Activated CD4-positive, alpha-beta memory T cell treated with anti-CD3 and anti-CD28 coated beads for 36 hours (primary cell): ENCODE data around the gene NUAK1. TPM values are rescaled to one million over a fixed set of nuclear protein-coding genes. Genes with fewer than 3 reads are reported as not detected.
A peak's percentile ranks its signal among the peaks of the same experiment; 100 is the strongest.

ENCODE experiments used
- CTCF ChIA-PET: fragments of 350-600 bp; sonication (Branson Sonifier 250); formaldehyde crosslinking; loops from one replicate; lab custom pipeline; 2021; ENCODE audit warnings: antibody characterized with exemption, inconsistent platforms; lab: Charles Lee
- POLR2A ChIA-PET: fragments of 350-600 bp; sonication (Branson Sonifier 250); formaldehyde crosslinking; loops from one replicate; lab custom pipeline; 2021; ENCODE audit warnings: antibody characterized with exemption; lab: Charles Lee
- DNase-seq: peaks from one replicate; pipeline ENCODE4 v3.0.0-alpha.2; 2020
- H3K27ac Mint-ChIP-seq: one replicate; pipeline ENCODE4 v1.8.0; 2021; ENCODE audit warnings: mixed read lengths
- H3K27me3 Mint-ChIP-seq: one replicate; pipeline ENCODE4 v1.8.0; 2021; ENCODE audit warnings: mixed read lengths
- H3K36me3 Mint-ChIP-seq: one replicate; pipeline ENCODE4 v1.8.0; 2021; ENCODE audit warnings: mixed read lengths
- H3K4me1 Mint-ChIP-seq: one replicate; pipeline ENCODE4 v1.8.0; 2021; ENCODE audit warnings: low read depth, mixed read lengths
- H3K4me3 Mint-ChIP-seq: one replicate; pipeline ENCODE4 v1.8.0; 2021; ENCODE audit warnings: mild to moderate bottlenecking, mixed read lengths
- H3K9me3 Mint-ChIP-seq: one replicate; pipeline ENCODE4 v1.8.0; 2021; ENCODE audit warnings: mixed read lengths
- intact Hi-C: fragments of 100-400 bp; cut with micrococcal nuclease; formaldehyde crosslinking; loops from one replicate; pipeline ENCODE4 v1.15.1; 2023
- total RNA-seq, 2 experiments: library from RNA; stranded (reverse); gene quantifications; one replicate each; pipeline ENCODE4 v1.2.3, GENCODE V29; 2021

NUAK1 gene
- total RNA-seq, 2 experiments from 2014 or later: 0.05 TPM; not detected in 1

DNA sequence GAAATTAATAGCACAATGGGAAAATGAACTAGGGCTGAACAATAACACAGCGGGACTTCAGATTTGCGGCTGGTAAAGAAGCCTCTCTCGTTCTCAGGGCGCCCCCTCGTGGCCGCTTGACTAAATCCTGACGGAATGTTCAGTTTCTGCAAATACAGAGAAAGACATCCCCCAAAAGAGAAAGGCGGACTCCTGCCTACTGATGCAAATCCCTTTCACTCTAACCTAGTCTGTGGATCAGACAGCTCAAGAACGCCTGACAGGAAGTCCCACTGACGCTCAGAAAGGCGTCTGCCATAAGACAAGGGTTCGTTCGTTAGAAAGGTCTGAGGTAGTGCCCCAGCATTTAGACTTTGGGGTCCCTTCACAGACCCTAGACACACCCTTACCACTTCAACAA lies 2.5 kb downstream of the NUAK1 start:
- peak; percentile 81 for DNase-seq
- POLR2A ChIA-PET: no interaction called here
- Mint-ChIP-seq H3K36me3 (no peaks in the 10 kb centered on the region), H3K27ac (no peak overlapping the region), H3K27me3 (peaks cover 61% of the 10 kb centered on the region), H3K4me1 (peaks cover 13% of the 10 kb centered on the region), H3K4me3 (no peak overlapping the region), H3K9me3 (no peaks in the 10 kb centered on the region)
- intact Hi-C loops: loop anchor here (1.0 to 5.0 kb wide), 3 partner anchors 86 to 716 kb away; no protein-coding TSS in a partner anchor
- CTCF ChIA-PET: interaction anchor here (0.6 to 5.1 kb wide), 20 partner anchors 8 to 720 kb away, joined by 3 to 80 read pairs (median 7); no protein-coding TSS in a partner anchor

DNA sequence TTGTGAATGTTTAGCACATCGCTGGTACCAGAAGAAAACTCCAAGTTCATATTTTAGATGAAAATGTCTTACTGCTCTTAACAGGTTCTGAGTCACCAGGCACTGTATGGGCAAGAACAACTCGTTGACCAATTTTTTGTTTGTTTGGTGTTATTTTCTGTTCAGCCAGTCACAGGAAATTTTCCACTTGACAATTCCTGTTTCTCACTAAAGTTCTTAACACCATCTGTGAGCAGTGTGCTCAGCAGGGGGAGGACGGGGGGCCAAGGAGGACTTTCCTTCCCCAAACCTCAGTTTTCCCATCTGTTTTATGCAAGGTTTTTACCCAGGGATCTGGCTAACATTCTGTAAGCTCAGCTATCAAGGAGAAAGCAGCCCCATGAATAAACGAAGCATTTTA lies 3.0 kb downstream of the NUAK1 start:
- peaks cover 61% of the 10 kb centered on the region for H3K27me3 Mint-ChIP-seq
- no peak overlapping the region for H3K27ac Mint-ChIP-seq
- no peak for DNase-seq
- ChIA-PET POLR2A (no interaction called here), CTCF (interaction anchor here (0.6 to 5.1 kb wide), 16 partner anchors 9 to 719 kb away, joined by 3 to 80 read pairs (median 7); no protein-coding TSS in a partner anchor)
- H3K9me3 Mint-ChIP-seq: no peaks in the 10 kb centered on the region
- peaks cover 13% of the 10 kb centered on the region for H3K4me1 Mint-ChIP-seq
- H3K36me3 Mint-ChIP-seq: no peaks in the 10 kb centered on the region
- H3K4me3 Mint-ChIP-seq: no peak overlapping the region
- intact Hi-C loops: loop anchor here (1.0 to 5.0 kb wide), 3 partner anchors 87 to 715 kb away; no protein-coding TSS in a partner anchor

DNA sequence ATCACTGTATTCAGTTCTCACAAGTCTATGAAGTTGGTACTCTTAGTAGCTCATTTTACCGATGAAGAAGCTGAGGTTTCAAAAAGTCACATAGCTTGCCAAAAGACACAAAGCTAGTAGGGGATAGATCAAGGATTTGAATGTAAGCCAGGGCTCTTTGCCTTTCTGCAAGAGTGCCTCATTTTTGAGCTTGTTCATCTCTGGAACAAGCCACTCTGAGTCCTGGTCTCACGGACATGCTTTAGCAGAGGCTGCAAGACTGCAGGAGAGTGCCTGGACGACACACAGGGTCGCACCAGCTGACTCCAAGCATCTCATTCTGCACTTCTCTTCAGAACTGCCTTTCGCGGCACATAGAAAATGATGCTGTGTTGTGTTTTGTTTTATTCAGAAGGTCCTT lies 3.7 kb downstream of the NUAK1 start:
- ChIA-PET CTCF (interaction anchor here (1.6 to 5.1 kb wide), 5 partner anchors 9 to 715 kb away, joined by 5 to 80 read pairs (median 17); no protein-coding TSS in a partner anchor), POLR2A (no interaction called here)
- Mint-ChIP-seq H3K36me3 (no peaks in the 10 kb centered on the region), H3K4me1 (peaks cover 10% of the 10 kb centered on the region), H3K27ac (no peak overlapping the region), H3K4me3 (no peak overlapping the region), H3K27me3 (peaks cover 54% of the 10 kb centered on the region), H3K9me3 (no peaks in the 10 kb centered on the region)
- no peak for DNase-seq
- intact Hi-C loops: loop anchor here (5.0 kb wide), 2 partner anchors 87 to 428 kb away; no protein-coding TSS in a partner anchor

- Mint-ChIP-seq H3K9me3 (no peaks in the 10 kb centered on the region), H3K27ac (no peak overlapping the region), H3K36me3 (no peaks in the 10 kb centered on the region), H3K4me3 (no peak overlapping the region), H3K27me3 (peaks cover 52% of the 10 kb centered on the region), H3K4me1 (peaks cover 10% of the 10 kb centered on the region)
- intact Hi-C loops: no loop called here
- ChIA-PET POLR2A (no interaction called here), CTCF (interaction anchor here (0.6 to 5.1 kb wide), 6 partner anchors 8 to 715 kb away, joined by 3 to 80 read pairs (median 12); no protein-coding TSS in a partner anchor)
- no peak for DNase-seq
Measured at GRCh38 chr12:106134294-106134949, 4.3 kb downstream of the NUAK1 start.

DNA sequence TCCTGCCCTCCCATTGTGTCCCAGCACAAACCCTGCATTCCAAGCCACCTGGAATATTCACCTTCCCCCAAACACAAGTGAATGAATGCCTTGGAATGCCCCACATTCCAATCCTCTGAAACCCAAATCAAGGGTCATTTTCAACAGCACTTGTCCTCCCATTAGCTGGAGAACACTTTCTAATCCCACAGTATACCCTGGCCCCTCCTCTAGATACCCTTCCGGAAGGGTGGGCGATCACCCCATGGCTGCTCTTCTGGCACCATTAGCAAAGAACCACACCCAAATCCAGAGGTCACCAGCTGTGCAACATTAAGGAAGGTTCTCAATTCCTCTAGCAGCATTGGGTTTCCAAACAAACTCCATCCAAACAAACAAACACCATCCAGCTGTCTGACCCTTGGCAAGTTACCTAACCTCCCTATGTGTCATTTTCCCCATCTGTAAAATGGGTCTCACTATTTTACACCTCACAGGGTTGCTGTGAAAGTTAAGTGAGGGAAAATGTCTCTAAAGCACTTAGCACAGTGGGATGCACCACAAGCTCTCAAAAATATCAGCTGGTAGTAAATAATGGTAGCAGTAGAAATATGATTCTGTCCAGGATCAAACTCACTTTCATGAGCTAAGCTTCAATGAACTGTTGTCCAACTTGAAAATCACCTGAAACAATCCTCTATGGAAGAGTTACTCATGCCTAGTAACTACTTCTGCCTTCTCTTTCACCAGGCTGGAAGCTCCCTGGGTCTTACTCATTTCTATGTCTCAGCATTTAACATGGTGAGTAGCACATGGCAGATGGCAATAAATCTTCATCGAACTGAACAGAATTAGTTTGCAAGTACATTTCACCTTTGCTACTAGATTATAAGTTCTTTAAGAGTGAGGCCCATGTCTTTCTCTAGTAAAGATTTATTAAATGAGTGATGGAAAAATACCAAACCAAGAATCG lies 5.3 kb downstream of the NUAK1 start:
- H3K9me3 Mint-ChIP-seq: no peaks in the 10 kb centered on the region
- H3K4me3 Mint-ChIP-seq: no peak overlapping the region
- intact Hi-C loops: no loop called here
- H3K27ac Mint-ChIP-seq: no peak overlapping the region
- H3K4me1 Mint-ChIP-seq: peaks cover 10% of the 10 kb centered on the region
- ChIA-PET POLR2A (no interaction called here), CTCF (interaction anchor here (0.6 to 5.1 kb wide), 4 partner anchors 11 to 714 kb away, joined by 3 to 80 read pairs (median 12); no protein-coding TSS in a partner anchor)
- no peaks in the 10 kb centered on the region for H3K36me3 Mint-ChIP-seq
- H3K27me3 Mint-ChIP-seq: peaks cover 52% of the 10 kb centered on the region
- no peak for DNase-seq

DNA sequence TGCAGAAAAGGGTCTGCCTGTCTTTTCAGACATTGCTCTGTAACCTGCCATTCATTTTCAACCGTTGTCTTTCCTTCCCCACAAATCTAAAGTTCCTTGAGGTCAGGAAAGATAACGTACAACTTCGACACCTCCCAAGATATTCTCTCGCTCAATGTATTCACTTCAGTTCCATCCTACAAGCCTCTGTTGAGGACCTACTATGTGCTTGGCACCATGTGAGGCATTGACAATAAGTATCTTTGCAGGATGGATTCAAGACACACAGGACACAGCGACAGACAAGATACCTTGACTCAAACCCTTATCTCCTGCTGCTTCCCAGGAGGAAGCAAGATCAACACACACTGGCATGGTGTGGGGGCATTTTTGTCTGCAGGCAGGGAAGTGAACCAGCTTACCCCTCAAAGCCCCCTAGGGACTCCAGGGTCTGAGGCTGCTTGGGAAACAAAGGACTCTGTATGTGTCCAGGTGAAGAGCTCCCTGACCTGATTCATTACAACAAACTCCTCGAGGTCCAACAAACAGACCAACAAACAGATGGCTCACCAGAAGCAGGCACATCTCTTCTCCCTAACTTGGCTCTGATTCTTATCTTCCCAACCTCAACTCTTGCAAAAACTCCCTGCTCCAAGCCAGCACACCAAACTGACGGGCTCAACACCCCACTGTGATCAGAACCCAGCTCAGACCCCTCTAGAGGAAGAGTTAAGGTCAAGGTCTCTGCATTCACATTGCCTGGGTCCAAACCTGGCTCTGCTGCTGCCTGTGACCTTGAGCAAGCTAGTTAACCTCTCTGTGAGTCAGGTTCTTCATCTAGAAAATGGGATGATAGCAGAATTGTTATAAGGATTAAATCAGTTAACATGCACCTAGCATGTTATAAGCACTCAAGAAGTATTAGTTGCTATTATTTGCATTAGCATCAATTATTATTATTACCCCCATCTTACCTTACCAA lies 6.3 kb downstream of the NUAK1 start:
- H3K4me1 Mint-ChIP-seq: peaks cover 6% of the 10 kb centered on the region
- intact Hi-C loops: no loop called here
- no peak overlapping the region for H3K27ac Mint-ChIP-seq
- H3K27me3 Mint-ChIP-seq: peaks cover 46% of the 10 kb centered on the region
- ChIA-PET CTCF (no interaction called here), POLR2A (no interaction called here)
- H3K9me3 Mint-ChIP-seq: no peaks in the 10 kb centered on the region
- no peak for DNase-seq
- no peaks in the 10 kb centered on the region for H3K36me3 Mint-ChIP-seq
- no peak overlapping the region for H3K4me3 Mint-ChIP-seq

GRCh38 chr12:106131676-106132075 lies 7.1 kb downstream of the NUAK1 start:
- Mint-ChIP-seq H3K4me1 (peaks cover 6% of the 10 kb centered on the region), H3K36me3 (no peaks in the 10 kb centered on the region), H3K9me3 (no peaks in the 10 kb centered on the region), H3K4me3 (no peak overlapping the region), H3K27ac (no peak overlapping the region), H3K27me3 (peaks cover 39% of the 10 kb centered on the region)
- no peak for DNase-seq
- intact Hi-C loops: no loop called here
- POLR2A ChIA-PET: no interaction called here
- CTCF ChIA-PET: no interaction called here

DNA sequence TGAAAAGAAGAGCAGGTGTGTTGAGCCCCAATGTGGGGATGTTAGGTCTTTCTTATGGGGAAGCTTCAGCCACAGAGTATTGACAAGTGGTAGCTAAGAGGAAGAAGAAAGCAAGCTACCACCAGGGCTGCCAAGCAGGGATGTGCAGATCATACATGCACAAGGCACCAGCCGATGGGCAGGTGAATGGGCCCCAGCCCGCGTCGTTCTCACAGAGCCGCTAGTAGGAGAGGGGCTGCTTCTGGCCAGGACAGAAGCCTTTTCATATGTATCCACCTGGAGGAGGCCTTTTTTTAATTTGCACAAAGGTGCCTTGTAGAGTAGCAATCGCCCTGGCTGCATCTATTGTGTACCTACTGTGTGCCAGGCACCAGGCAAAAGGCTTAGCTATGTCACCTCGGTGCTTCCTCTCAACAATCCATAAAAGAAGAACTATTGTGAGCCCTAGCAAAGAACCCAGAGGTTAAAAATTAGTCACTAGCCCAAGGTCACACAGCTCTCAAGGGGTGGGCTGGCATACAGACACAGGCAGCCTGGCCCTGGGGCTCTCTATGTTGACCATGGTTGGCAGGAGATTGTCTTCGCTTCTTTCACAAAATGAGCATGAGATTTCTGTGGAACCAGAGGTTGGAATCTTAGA lies 8.2 kb downstream of the NUAK1 start:
- Mint-ChIP-seq H3K36me3 (no peaks in the 10 kb centered on the region), H3K4me1 (peaks cover 1% of the 10 kb centered on the region), H3K4me3 (no peak overlapping the region), H3K27me3 (peaks cover 31% of the 10 kb centered on the region), H3K27ac (no peak overlapping the region), H3K9me3 (no peaks in the 10 kb centered on the region)
- ChIA-PET POLR2A (no interaction called here), CTCF (no interaction called here)
- DNase-seq: no peak
- intact Hi-C loops: no loop called here

GRCh38 chr12:106128585-106129328 lies 10.0 kb downstream of the NUAK1 start:
- Mint-ChIP-seq H3K4me1 (no peaks in the 10 kb centered on the region), H3K36me3 (no peaks in the 10 kb centered on the region), H3K27me3 (peaks cover 23% of the 10 kb centered on the region), H3K27ac (no peak overlapping the region), H3K9me3 (no peaks in the 10 kb centered on the region), H3K4me3 (no peak overlapping the region)
- DNase-seq: no peak
- ChIA-PET CTCF (no interaction called here), POLR2A (no interaction called here)
- intact Hi-C loops: no loop called here

GRCh38 chr12:106127338-106128126 lies 11.2 kb downstream of the NUAK1 start:
- H3K36me3 Mint-ChIP-seq: no peaks in the 10 kb centered on the region
- peaks cover 12% of the 10 kb centered on the region for H3K27me3 Mint-ChIP-seq
- H3K4me1 Mint-ChIP-seq: no peaks in the 10 kb centered on the region
- no peaks in the 10 kb centered on the region for H3K9me3 Mint-ChIP-seq
- intact Hi-C loops: no loop called here
- CTCF ChIA-PET: interaction anchor here (1.2 to 2.5 kb wide), 2 partner anchors 8 to 707 kb away, joined by 3 to 17 read pairs; no protein-coding TSS in a partner anchor
- DNase-seq: no peak
- POLR2A ChIA-PET: no interaction called here
- H3K4me3 Mint-ChIP-seq: no peak overlapping the region
- no peak overlapping the region for H3K27ac Mint-ChIP-seq
